K562 treated with DMSO at 1 percent for 48 hours (cell line): ENCODE measurements around the gene ASTN2. TPM values are rescaled to one million over a fixed set of nuclear protein-coding genes. Genes with fewer than 3 reads are reported as not detected.

Source experiments
- total RNA-seq: library from RNA; unstranded; fragments of 300-600 nt; gene quantifications from 2 replicates; pipeline ENCODE4 v1.2.3, GENCODE V29; 2022; ENCODE audit warnings: low replicate concordance; ENCODE audit errors: extremely low read depth

The ASTN2 gene, protein sequence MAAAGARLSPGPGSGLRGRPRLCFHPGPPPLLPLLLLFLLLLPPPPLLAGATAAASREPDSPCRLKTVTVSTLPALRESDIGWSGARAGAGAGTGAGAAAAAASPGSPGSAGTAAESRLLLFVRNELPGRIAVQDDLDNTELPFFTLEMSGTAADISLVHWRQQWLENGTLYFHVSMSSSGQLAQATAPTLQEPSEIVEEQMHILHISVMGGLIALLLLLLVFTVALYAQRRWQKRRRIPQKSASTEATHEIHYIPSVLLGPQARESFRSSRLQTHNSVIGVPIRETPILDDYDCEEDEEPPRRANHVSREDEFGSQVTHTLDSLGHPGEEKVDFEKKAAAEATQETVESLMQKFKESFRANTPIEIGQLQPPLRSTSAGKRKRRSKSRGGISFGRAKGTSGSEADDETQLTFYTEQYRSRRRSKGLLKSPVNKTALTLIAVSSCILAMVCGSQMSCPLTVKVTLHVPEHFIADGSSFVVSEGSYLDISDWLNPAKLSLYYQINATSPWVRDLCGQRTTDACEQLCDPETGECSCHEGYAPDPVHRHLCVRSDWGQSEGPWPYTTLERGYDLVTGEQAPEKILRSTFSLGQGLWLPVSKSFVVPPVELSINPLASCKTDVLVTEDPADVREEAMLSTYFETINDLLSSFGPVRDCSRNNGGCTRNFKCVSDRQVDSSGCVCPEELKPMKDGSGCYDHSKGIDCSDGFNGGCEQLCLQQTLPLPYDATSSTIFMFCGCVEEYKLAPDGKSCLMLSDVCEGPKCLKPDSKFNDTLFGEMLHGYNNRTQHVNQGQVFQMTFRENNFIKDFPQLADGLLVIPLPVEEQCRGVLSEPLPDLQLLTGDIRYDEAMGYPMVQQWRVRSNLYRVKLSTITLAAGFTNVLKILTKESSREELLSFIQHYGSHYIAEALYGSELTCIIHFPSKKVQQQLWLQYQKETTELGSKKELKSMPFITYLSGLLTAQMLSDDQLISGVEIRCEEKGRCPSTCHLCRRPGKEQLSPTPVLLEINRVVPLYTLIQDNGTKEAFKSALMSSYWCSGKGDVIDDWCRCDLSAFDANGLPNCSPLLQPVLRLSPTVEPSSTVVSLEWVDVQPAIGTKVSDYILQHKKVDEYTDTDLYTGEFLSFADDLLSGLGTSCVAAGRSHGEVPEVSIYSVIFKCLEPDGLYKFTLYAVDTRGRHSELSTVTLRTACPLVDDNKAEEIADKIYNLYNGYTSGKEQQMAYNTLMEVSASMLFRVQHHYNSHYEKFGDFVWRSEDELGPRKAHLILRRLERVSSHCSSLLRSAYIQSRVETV (N-terminal part only)
- not detected in 2 replicates for total RNA-seq

DNA sequence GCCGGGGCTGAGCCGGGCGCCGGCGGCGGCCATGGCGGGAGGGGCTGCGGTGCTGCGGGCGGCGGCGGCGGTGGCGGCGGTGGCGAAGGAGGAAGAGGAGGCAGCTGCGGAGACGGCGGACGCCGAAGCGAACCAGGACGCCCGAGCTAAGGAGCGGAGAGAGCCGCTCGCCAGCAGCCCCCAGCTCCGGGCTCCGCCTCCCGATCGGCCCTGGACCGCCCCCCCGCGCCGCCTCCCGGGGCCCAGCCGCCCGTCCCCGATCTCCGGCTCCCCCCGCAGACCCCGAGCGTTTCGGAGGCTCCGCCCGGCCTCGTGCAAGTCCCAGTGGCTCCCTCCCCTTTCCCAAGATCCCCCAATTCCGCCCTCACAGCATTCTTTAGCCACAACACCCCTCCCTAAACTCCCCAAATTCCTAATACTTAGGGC is at the start of gene ASTN2:
ASTN2 (minus strand) TSS at position 152 of the 426 bp plus-strand sequence; CDS start at position 33, 119 bp downstream.

DNA sequence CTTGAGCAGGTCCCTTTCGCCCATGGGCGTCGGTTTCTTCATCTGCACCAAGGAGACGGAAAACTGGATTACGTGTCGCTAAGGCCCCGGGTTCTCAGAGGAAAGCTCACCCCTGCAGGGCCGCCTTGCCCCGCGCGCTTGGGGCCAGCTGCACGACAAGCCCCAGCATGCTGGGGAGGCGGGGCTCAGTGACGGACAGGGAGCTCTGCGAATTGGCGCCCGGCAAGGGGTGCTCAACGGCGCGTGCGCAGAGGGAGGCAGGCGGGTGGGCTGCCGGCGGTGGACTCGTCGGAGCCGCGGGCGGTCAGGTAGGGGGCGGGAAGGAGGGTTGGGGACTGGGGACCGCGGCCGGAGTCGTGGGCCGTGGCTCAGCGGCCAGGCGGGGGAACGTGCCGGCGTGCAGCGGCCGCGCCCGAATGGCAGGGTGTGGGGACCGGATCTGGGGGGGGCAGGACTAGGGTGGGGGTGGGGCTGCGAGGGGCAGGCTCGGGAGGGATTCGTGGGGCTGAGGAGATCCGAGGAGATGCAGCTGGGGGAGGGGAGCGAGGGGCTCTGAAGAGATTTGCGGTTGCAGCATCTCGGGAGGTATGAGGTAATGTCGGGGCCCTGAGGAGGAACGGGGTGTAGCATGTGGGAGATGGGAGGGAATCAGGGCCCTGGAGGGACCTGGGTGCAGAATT is 727.6 kb downstream of the ASTN2 start, which contains the start of gene TRIM32:
TRIM32 (plus strand) TSS at position 232 of the 680 bp plus-strand sequence. CDS start 10,438 bp downstream, outside the sequence.

